Measurements from ENCODE around the gene DCST2. TPM values are rescaled to one million over a fixed set of nuclear protein-coding genes. Genes with fewer than 3 reads are reported as not detected.

Gene DCST2
- total and polyA plus RNA-seq, 2 of the 8 experiments (the other 6 are each of a cell fraction or from before 2014, with no cell fraction given): 0.43 to 2.1 TPM

GRCh38 chr1:155030899-155031298 lies 2.7 kb downstream of the DCST2 start:
- Histone ChIP-seq H4K8ac (ENCODE audit: extremely low read depth, insufficient read depth, low read length) (no peak overlapping the region), H2AFZ (ENCODE audit: low read length) (no peak overlapping the region), H3K27me3 (replicated peaks in 1 of 4; ENCODE audit: control insufficient read depth in 3 of 4, extremely low read depth in 1 of 4, insufficient read depth in 3 of 4, low read length in 3 of 4) (peaks cover 0 to 3% (median 1%) of the 10 kb centered on the region in 4 experiments; a peak in 1 of 7 replicates), H3K9me3 (ENCODE audit: insufficient read depth in 2 of 2, low read depth in 1 of 2, low read length in 1 of 2) (no peaks in the 10 kb centered on the region), H3K27ac (ENCODE audit: low read depth, low read length) (no peak overlapping the region), H3K4me2 (ENCODE audit: insufficient read depth in 1 of 2, low read depth in 2 of 2, low read length in 2 of 2) (no peak overlapping the region), H3K23ac (ENCODE audit: insufficient read length) (no peak overlapping the region), H3K4me3 (ENCODE audit: extremely low read depth in 1 of 4, insufficient read depth in 2 of 4, low read depth in 3 of 4, low read length in 4 of 4) (no peak overlapping the region), H2BK5ac (ENCODE audit: low read depth, low read length) (no peak overlapping the region; the same call in 1 of the 2 replicates), H4K20me1 (replicated peaks in 1 of 2; ENCODE audit: control insufficient read depth in 1 of 2, insufficient read depth in 2 of 2, low read length in 2 of 2) (no peaks in the 10 kb centered on the region), H4K91ac (replicated peaks; ENCODE audit: insufficient read length, low read length) (no peak overlapping the region), H3K4ac (replicated peaks; ENCODE audit: insufficient read length, low read depth, low read length) (no peak overlapping the region), H4K5ac (ENCODE audit: insufficient read length, low read depth, low read length) (no peak overlapping the region), H3K9ac (replicated peaks in 1 of 4; ENCODE audit: extremely low read depth in 1 of 4, low read depth in 3 of 4, low read length in 3 of 4) (no peak overlapping the region), H3K56ac (replicated peaks; ENCODE audit: insufficient read length, low read depth, low read length) (no peak overlapping the region), H2BK120ac (replicated peaks; ENCODE audit: low read depth, low read length) (no peak overlapping the region), H2BK15ac (ENCODE audit: low read length) (no peak overlapping the region), H2BK20ac (ENCODE audit: low read length) (no peak overlapping the region), H2BK12ac (ENCODE audit: low read depth, low read length) (no peak overlapping the region), H2AK5ac (ENCODE audit: low read depth, low read length) (no peak overlapping the region), H3K4me1 (replicated peaks in 1 of 4; ENCODE audit: control insufficient read depth in 3 of 4, insufficient read depth in 4 of 4, low read length in 3 of 4) (peaks cover 0 to 5% (median 0%) of the 10 kb centered on the region in 4 experiments; a peak in 2 of 7 replicates), H3K14ac (ENCODE audit: insufficient read length) (no peak overlapping the region), H3K18ac (ENCODE audit: extremely low read depth, low read length) (no peak overlapping the region), H3K36me3 (ENCODE audit: control insufficient read depth in 2 of 4, insufficient read depth in 4 of 4, low read length in 3 of 4) (no peaks in the 10 kb centered on the region), H3K79me2 (ENCODE audit: control insufficient read depth in 1 of 2, insufficient read depth in 2 of 2, low read length in 2 of 2) (no peaks in the 10 kb centered on the region), H3K23me2 (ENCODE audit: low read depth, low read length) (no peaks in the 10 kb centered on the region), H3K79me1 (ENCODE audit: low read depth, low read length) (no peaks in the 10 kb centered on the region)
- TF ChIP-seq POLR2AphosphoS5 (IDR thresholded peaks at IDR 0.05; ENCODE audit: low read depth, low read length) (no peak), GTF2F1 (IDR thresholded peaks at IDR 0.05; ENCODE audit: borderline replicate concordance, low read depth, low read length) (no peak)
- 92% methylated on average over 11 of the region's 11 CpGs; no CpG with 5 or more reads in 1 of the 2 experiments for WGBS, 2 experiments (ENCODE audit: extremely low coverage in 1 of 2, insufficient coverage in 1 of 2, insufficient read length in 1 of 2, insufficient replicate concordance in 2 of 2, low coverage in 1 of 2, low lambda C conversion rate in 2 of 2, missing lambda C conversion rate in 1 of 2)
- DNase-seq (ENCODE audit: low read depth in 1 of 2, low spot score in 2 of 2): no peak
- CTCF ChIA-PET (ENCODE audit: partially characterized antibody): interaction anchor here (1.4 to 9.5 kb wide), 5 partner anchors 8 to 31 kb away, joined by 3 to 76 read pairs (median 19); no protein-coding TSS in a partner anchor
- POLR2A ChIA-PET (ENCODE audit: partially characterized antibody): interaction anchor here (2.0 to 8.8 kb wide), 2 partner anchors 11 to 13 kb away, joined by 5 to 60 read pairs; no protein-coding TSS in a partner anchor
- no peak for FAIRE-seq

All from H1 (cell line).